A673 (cell line): ENCODE data around the gene SLC25A34. TPM values are rescaled to one million over a fixed set of nuclear protein-coding genes. Genes with fewer than 3 reads are reported as not detected.

ENCODE experiments used
- BruUV-seq: library from RNA; stranded (reverse); fragments of 400-500 nt; replicated peaks from 2 replicates; lab custom pipeline; 2021; lab: Mats Ljungman, UMichigan
- CTCF ChIA-PET: fragments of 300-600 bp; sonication (Branson Sonifier 250); formaldehyde crosslinking; loops from one replicate; lab custom pipeline; 2022; ENCODE audit warnings: antibody characterized with exemption; lab: Charles Lee
- POLR2A ChIA-PET: fragments of 300-600 bp; sonication (Branson Sonifier 250); formaldehyde crosslinking; loops from one replicate; lab custom pipeline; 2022; ENCODE audit warnings: antibody characterized with exemption; ENCODE audit not compliant: low non-redundant PET; lab: Charles Lee
- DNase-seq: peaks from one replicate; pipeline ENCODE4 v3.0.0-alpha.2; 2015; ENCODE audit warnings: low spot score
- H3K27ac ChIP-seq: fragments of 200-600 bp; sonication (generic); 2 replicates; pipeline ENCODE4 v1.5.1; 2016; ENCODE audit warnings: mixed run types, low read depth, mild to moderate bottlenecking, mixed read lengths, antibody characterized with exemption, low read length; ENCODE audit not compliant: poor library complexity, severe bottlenecking
- H3K27me3 ChIP-seq: fragments of 200-600 bp; sonication (generic); replicated peaks from 2 replicates; pipeline ENCODE4 v1.6.1; 2017; ENCODE audit warnings: mixed run types, low read depth, mild to moderate bottlenecking, mixed read lengths, antibody characterized with exemption, low read length; ENCODE audit not compliant: insufficient read depth, poor library complexity
- H3K36me3 ChIP-seq: fragments of 200-600 bp; sonication (generic); 2 replicates; pipeline ENCODE4 v1.6.1; 2016; ENCODE audit warnings: mixed run types, mild to moderate bottlenecking, mixed read lengths, antibody characterized with exemption, low read length; ENCODE audit not compliant: insufficient read depth, poor library complexity, severe bottlenecking
- H3K4me1 ChIP-seq: fragments of 200-600 bp; sonication (generic); 2 replicates; pipeline ENCODE4 v1.6.1; 2017; ENCODE audit warnings: mixed run types, mild to moderate bottlenecking, mixed read lengths, antibody characterized with exemption, low read length; ENCODE audit not compliant: insufficient read depth, poor library complexity, severe bottlenecking
- H3K4me3 ChIP-seq: fragments of 200-600 bp; sonication (generic); 2 replicates; pipeline ENCODE4 v1.5.1; 2016; ENCODE audit warnings: low read depth, mixed run types, mild to moderate bottlenecking, mixed read lengths, low read length; ENCODE audit not compliant: poor library complexity, severe bottlenecking
- H3K9me3 ChIP-seq: fragments of 200-600 bp; sonication (generic); 2 replicates; pipeline ENCODE4 v1.6.1; 2016; ENCODE audit warnings: mixed run types, low read depth, mild to moderate bottlenecking, mixed read lengths, antibody characterized with exemption, low read length; ENCODE audit not compliant: poor library complexity, severe bottlenecking
- EZH2 ChIP-seq: fragments of 200-600 bp; sonication (generic); IDR thresholded peaks from 2 replicates; pipeline ENCODE4 v1.6.1; 2017; ENCODE audit warnings: borderline replicate concordance, low read depth, mild to moderate bottlenecking, mixed read lengths, antibody characterized with exemption, low read length; ENCODE audit not compliant: poor library complexity, severe bottlenecking
- intact Hi-C: fragments of 100-400 bp; cut with micrococcal nuclease; formaldehyde crosslinking; loops from one replicate; pipeline ENCODE4 v1.10.0; 2022; ENCODE audit not compliant: unreplicated experiment
- total RNA-seq: library from RNA; stranded (reverse); gene quantifications from 2 replicates; pipeline ENCODE4 v1.2.3, GENCODE V29; 2021
- TF ChIP-seq, protein P1 (sequence below): fragments of 300-800, 200-600 bp; sonication (generic); conservative IDR thresholded peaks from 2 replicates; pipeline ENCODE4 v1.5.1; 2017; ENCODE audit warnings: low read depth, mild to moderate bottlenecking, antibody characterized with exemption, low read length, moderate library complexity, mixed read lengths

SLC25A34 gene
- total RNA-seq, 1 experiment from 2014 or later = 3.2 TPM

DNA sequence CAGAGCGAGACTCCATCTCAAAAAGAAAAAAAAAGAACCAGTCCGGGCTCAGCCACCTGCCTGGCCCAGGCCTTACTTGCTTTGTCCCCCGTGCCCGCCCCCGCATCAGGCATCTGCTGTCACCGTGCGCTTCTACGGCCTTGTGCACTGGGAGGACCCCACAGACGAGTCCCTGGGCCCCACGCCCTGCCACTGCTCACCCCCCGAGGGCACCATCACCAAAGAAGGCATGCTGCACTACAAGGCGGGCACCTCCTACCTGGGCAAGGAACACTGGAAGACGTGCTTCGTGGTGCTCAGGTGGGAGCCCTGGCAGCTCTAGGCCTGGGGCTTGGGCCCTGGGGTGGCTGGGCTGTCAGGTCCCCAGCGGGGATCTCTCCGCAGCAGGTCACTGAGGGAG is 5.6 kb upstream of the SLC25A34 start:
- Histone ChIP-seq H3K9me3 (no peaks in the 10 kb centered on the region), H3K4me3 (no peak overlapping the region), H3K4me1 (no peaks in the 10 kb centered on the region), H3K27ac (no peak overlapping the region), H3K36me3 (peaks cover 22% of the 10 kb centered on the region), H3K27me3 (no peaks in the 10 kb centered on the region)
- CTCF ChIA-PET = no interaction called here
- DNase-seq = no peak
- no peak for TF ChIP-seq EZH2
- TF ChIP-seq, protein P1, sequence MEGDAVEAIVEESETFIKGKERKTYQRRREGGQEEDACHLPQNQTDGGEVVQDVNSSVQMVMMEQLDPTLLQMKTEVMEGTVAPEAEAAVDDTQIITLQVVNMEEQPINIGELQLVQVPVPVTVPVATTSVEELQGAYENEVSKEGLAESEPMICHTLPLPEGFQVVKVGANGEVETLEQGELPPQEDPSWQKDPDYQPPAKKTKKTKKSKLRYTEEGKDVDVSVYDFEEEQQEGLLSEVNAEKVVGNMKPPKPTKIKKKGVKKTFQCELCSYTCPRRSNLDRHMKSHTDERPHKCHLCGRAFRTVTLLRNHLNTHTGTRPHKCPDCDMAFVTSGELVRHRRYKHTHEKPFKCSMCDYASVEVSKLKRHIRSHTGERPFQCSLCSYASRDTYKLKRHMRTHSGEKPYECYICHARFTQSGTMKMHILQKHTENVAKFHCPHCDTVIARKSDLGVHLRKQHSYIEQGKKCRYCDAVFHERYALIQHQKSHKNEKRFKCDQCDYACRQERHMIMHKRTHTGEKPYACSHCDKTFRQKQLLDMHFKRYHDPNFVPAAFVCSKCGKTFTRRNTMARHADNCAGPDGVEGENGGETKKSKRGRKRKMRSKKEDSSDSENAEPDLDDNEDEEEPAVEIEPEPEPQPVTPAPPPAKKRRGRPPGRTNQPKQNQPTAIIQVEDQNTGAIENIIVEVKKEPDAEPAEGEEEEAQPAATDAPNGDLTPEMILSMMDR = no peak
- BruUV-seq = no TSS peak
- POLR2A ChIA-PET = no interaction called here
- intact Hi-C loops = no loop called here

DNA sequence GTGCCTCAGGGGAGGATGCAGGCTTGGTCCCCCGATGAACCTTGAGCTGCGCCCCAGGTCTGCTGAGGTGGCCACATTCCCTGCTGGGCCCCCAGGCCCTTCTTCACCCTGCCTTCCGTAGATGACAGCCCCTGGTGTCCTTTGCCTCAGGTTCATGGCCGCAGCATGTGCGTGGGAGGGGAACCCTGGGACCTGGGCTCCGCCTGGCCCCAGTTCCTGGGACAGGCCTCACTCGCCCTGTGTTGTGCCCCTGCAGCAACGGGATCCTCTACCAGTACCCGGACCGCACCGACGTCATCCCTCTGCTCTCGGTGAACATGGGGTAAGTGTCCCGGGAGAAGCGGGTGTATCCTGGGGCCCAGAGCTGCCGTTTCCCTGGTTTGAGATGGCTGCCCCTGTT is 5.1 kb upstream of the SLC25A34 start:
- ChIA-PET POLR2A (no interaction called here), CTCF (no interaction called here)
- Histone ChIP-seq H3K36me3 (peaks cover 18% of the 10 kb centered on the region), H3K4me3 (no peak overlapping the region), H3K27ac (no peak overlapping the region), H3K9me3 (no peaks in the 10 kb centered on the region), H3K4me1 (no peaks in the 10 kb centered on the region), H3K27me3 (no peaks in the 10 kb centered on the region)
- no TSS peak for BruUV-seq
- intact Hi-C loops = no loop called here
- TF ChIP-seq, protein P1 = no peak
- TF ChIP-seq EZH2 = no peak
- DNase-seq = no peak

DNA sequence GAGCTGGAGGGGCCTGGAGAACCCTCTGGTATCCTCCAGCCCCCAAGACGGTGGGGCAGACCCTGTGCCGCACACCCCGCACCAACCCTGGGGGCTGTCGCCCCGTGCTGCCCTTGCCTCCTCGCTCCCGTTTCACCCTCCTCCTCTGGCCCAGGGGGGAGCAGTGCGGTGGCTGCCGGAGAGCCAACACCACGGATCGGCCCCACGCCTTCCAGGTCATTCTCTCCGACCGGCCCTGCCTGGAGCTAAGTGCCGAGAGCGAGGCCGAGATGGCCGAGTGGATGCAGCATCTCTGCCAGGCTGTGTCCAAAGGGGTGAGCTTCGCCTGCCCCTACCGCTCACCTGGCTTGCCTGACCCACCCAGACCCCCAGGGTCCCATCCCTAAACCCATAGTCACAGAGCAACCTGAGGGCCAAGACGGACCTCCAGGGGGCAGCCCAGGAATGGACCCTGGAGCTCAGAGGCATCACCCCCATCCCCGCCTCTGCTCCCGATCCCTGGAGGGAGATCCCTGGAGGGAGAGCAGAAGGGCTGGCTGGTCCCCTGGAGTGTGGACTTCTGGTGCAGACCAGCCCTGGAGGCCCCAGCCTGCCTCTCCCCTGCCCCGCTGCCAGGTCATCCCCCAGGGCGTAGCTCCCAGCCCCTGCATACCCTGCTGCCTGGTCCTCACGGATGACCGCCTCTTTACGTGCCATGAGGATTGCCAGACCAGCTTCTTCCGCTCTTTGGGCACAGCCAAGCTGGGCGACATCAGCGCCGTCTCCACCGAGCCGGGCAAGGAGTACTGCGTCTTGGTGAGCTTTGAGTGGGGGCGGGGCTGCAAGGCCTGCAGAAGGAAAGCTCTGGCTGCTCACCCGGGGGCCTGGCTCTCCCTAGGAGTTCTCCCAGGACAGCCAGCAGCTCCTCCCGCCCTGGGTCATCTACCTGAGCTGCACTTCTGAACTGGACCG is 4.0 kb upstream of the SLC25A34 start:
- BruUV-seq = no TSS peak
- no peaks in the 10 kb centered on the region for H3K27me3 ChIP-seq
- no peak overlapping the region for H3K4me3 ChIP-seq
- peaks cover 16% of the 10 kb centered on the region for H3K36me3 ChIP-seq
- no peak for DNase-seq
- no peak overlapping the region for H3K27ac ChIP-seq
- ChIA-PET POLR2A (no interaction called here), CTCF (no interaction called here)
- no peaks in the 10 kb centered on the region for H3K9me3 ChIP-seq
- H3K4me1 ChIP-seq = no peaks in the 10 kb centered on the region
- intact Hi-C loops = no loop called here
- TF ChIP-seq EZH2 = no peak
- TF ChIP-seq, protein P1 = no peak
